ENCODE results near the gene PTPN13.
A peak's percentile ranks its signal among the peaks of the same experiment; 100 is the strongest.

The PTPN13 gene

GRCh38 chr4:86592553-86593249 lies 1.4 kb upstream of the PTPN13 start:
- ATAC-seq (ENCODE audit: insufficient read depth, low read depth) (no peak), DNase-seq (no peak)
- no peak overlapping the region for H3K4me2 ChIP-seq (ENCODE audit: insufficient read depth, low read length)
- no peaks in the 10 kb centered on the region for H3K4me1 ChIP-seq (ENCODE audit: insufficient read depth, low read length)
- H4K20me1 ChIP-seq (ENCODE audit: insufficient read depth, low read length): no peaks in the 10 kb centered on the region
- TF ChIP-seq CTCF (IDR thresholded peaks at IDR 0.05; ENCODE audit: borderline replicate concordance, extremely low read depth, low read length, poor library complexity, severe bottlenecking) (no peak), EZH2 (IDR thresholded peaks at IDR 0.05; ENCODE audit: borderline replicate concordance, low read depth, low read length, severe bottlenecking) (no peak)
- no peak overlapping the region for H2AFZ ChIP-seq (ENCODE audit: low read depth, low read length)
- H3K9me3 ChIP-seq (ENCODE audit: insufficient read depth, low read length, severe bottlenecking): no peaks in the 10 kb centered on the region
- no peaks in the 10 kb centered on the region for H3K36me3 ChIP-seq (ENCODE audit: insufficient read depth, low read length)
- H3K9ac ChIP-seq (ENCODE audit: low read depth, low read length): no peak overlapping the region
- H3K27ac ChIP-seq (ENCODE audit: low read length): no peak overlapping the region
- H3K27me3 ChIP-seq (ENCODE audit: insufficient read depth, low read length, poor library complexity): peaks cover 21% of the 10 kb centered on the region
- H3K4me3 ChIP-seq (ENCODE audit: low read depth in 1 of 2, low read length in 2 of 2): no peak overlapping the region
- H3K79me2 ChIP-seq (ENCODE audit: insufficient read depth, low read length): no peaks in the 10 kb centered on the region

- H3K27me3 ChIP-seq (ENCODE audit: insufficient read depth, low read length, poor library complexity): peaks cover 21% of the 10 kb centered on the region
- H3K9me3 ChIP-seq (ENCODE audit: insufficient read depth, low read length, severe bottlenecking): no peaks in the 10 kb centered on the region
- no peaks in the 10 kb centered on the region for H3K4me1 ChIP-seq (ENCODE audit: insufficient read depth, low read length)
- H3K9ac ChIP-seq (ENCODE audit: low read depth, low read length): no peak overlapping the region
- H2AFZ ChIP-seq (ENCODE audit: low read depth, low read length): no peak overlapping the region
- H3K4me2 ChIP-seq (ENCODE audit: insufficient read depth, low read length): no peak overlapping the region
- no peak overlapping the region for H3K27ac ChIP-seq (ENCODE audit: low read length)
- H3K36me3 ChIP-seq (ENCODE audit: insufficient read depth, low read length): no peaks in the 10 kb centered on the region
- H3K79me2 ChIP-seq (ENCODE audit: insufficient read depth, low read length): no peaks in the 10 kb centered on the region
- no peaks in the 10 kb centered on the region for H4K20me1 ChIP-seq (ENCODE audit: insufficient read depth, low read length)
- no peak overlapping the region for H3K4me3 ChIP-seq (ENCODE audit: low read depth in 1 of 2, low read length in 2 of 2)
- DNase-seq (peak; percentile 15), ATAC-seq (ENCODE audit: insufficient read depth, low read depth) (peak; percentile 59)
- TF ChIP-seq EZH2 (IDR thresholded peaks at IDR 0.05; ENCODE audit: borderline replicate concordance, low read depth, low read length, severe bottlenecking) (no peak), CTCF (IDR thresholded peaks at IDR 0.05; ENCODE audit: borderline replicate concordance, extremely low read depth, low read length, poor library complexity, severe bottlenecking) (no peak)
These were observed 677 bp downstream of the PTPN13 start for GRCh38 chr4:86594559-86595425.

- TF ChIP-seq EZH2 (IDR thresholded peaks at IDR 0.05; ENCODE audit: borderline replicate concordance, low read depth, low read length, severe bottlenecking) (no peak), CTCF (IDR thresholded peaks at IDR 0.05; ENCODE audit: borderline replicate concordance, extremely low read depth, low read length, poor library complexity, severe bottlenecking) (no peak)
- peaks cover 21% of the 10 kb centered on the region for H3K27me3 ChIP-seq (ENCODE audit: insufficient read depth, low read length, poor library complexity)
- no peaks in the 10 kb centered on the region for H3K36me3 ChIP-seq (ENCODE audit: insufficient read depth, low read length)
- no peaks in the 10 kb centered on the region for H3K4me1 ChIP-seq (ENCODE audit: insufficient read depth, low read length)
- no peaks in the 10 kb centered on the region for H3K9me3 ChIP-seq (ENCODE audit: insufficient read depth, low read length, severe bottlenecking)
- no peak for DNase-seq
- no peak overlapping the region for H2AFZ ChIP-seq (ENCODE audit: low read depth, low read length)
- no peak overlapping the region for H3K4me2 ChIP-seq (ENCODE audit: insufficient read depth, low read length)
- no peak for ATAC-seq (ENCODE audit: insufficient read depth, low read depth)
- no peak overlapping the region for H3K4me3 ChIP-seq (ENCODE audit: low read depth in 1 of 2, low read length in 2 of 2)
- H3K79me2 ChIP-seq (ENCODE audit: insufficient read depth, low read length): no peaks in the 10 kb centered on the region
- H3K27ac ChIP-seq (ENCODE audit: low read length): no peak overlapping the region
- H3K9ac ChIP-seq (ENCODE audit: low read depth, low read length): no peak overlapping the region
- H4K20me1 ChIP-seq (ENCODE audit: insufficient read depth, low read length): no peaks in the 10 kb centered on the region
These were observed 1.3 kb downstream of the PTPN13 start for GRCh38 chr4:86595426-86595805.
